B cell (primary cell): ENCODE results near the gene CCDC88C. TPM values are rescaled to one million over a fixed set of nuclear protein-coding genes. Genes with fewer than 3 reads are reported as not detected.

Experiments used
- ATAC-seq: fragments of 200-7000 bp; cut with Tn5 transposase; one replicate; pipeline ENCODE4 v1.10.0; 2021; ENCODE audit warnings: low read depth, mild to moderate bottlenecking, moderate number of reproducible peaks, moderate library complexity
- CTCF ChIA-PET: fragments of 350-600 bp; sonication (Branson Sonifier 250); formaldehyde crosslinking; loops from one replicate; lab custom pipeline; 2021; ENCODE audit warnings: antibody characterized with exemption, inconsistent platforms; lab: Charles Lee
- POLR2A ChIA-PET: fragments of 350-600 bp; sonication (Branson Sonifier 250); formaldehyde crosslinking; loops from one replicate; lab custom pipeline; 2021; ENCODE audit warnings: antibody characterized with exemption; lab: Charles Lee
- DNase-seq: peaks from one replicate; pipeline ENCODE4 v3.0.0; 2013
- H2AFZ ChIP-seq: 2 replicates; pipeline ENCODE4 v1.6.1; 2012; ENCODE audit warnings: mild to moderate bottlenecking, low read depth, low read length; ENCODE audit not compliant: insufficient read depth, poor library complexity, severe bottlenecking
- H3K27ac ChIP-seq, 2 donors: 1 replicate in 1 of 2; 2 replicates in 1 of 2; pipeline ENCODE4 v1.5.1; 2012 to 2013; ENCODE audit warnings: low read length in 2 of 2, mild to moderate bottlenecking in 2 of 2, moderate library complexity in 1 of 2
- H3K27me3 ChIP-seq, 4 experiments: fragments of 200-600 bp in 1 of 4; sonication (generic) in 1 of 4; replicated peaks in 1 of 4; 1 replicate in 2 of 4; 2 replicates in 2 of 4; pipeline versions ENCODE4 v1.6.1 to v1.7.0; 2013 to 2016; ENCODE audit warnings: low read length in 3 of 4, mild to moderate bottlenecking in 2 of 4, mixed read lengths in 1 of 4, moderate library complexity in 1 of 4; ENCODE audit not compliant: insufficient read depth in 4 of 4, control insufficient read depth in 3 of 4; ENCODE audit errors: control extremely low read depth in 1 of 4
- H3K36me3 ChIP-seq, 2 experiments: replicated peaks in 1 of 2; 1 replicate in 1 of 2; 2 replicates in 1 of 2; pipeline versions ENCODE4 v1.6.1 to v1.7.1; 2013; ENCODE audit warnings: low read length in 1 of 2; ENCODE audit not compliant: insufficient read depth in 2 of 2, control insufficient read depth in 1 of 2; ENCODE audit errors: control extremely low read depth in 1 of 2, extremely low read depth in 1 of 2
- H3K4me1 ChIP-seq, 2 donors: fragments of 200-600 bp in 1 of 2; sonication (generic) in 1 of 2; 1 replicate in 1 of 2; 2 replicates in 1 of 2; pipeline versions ENCODE4 v1.5.1 to v1.6.1; 2013 to 2017; ENCODE audit warnings: low read length in 2 of 2; ENCODE audit not compliant: control insufficient read depth in 2 of 2, insufficient read depth in 2 of 2
- H3K4me2 ChIP-seq: replicated peaks from 2 replicates; pipeline ENCODE3; 2012; ENCODE audit warnings: mild to moderate bottlenecking, low read depth, low read length; ENCODE audit not compliant: poor library complexity, severe bottlenecking
- H3K4me3 ChIP-seq, 5 experiments: fragments of 200-600 bp in 1 of 5; sonication (generic) in 1 of 5; 1 replicate in 3 of 5; 2 replicates in 2 of 5; pipeline versions ENCODE4 v1.5.1 to v1.7.0; 2011 to 2016; ENCODE audit warnings: low read length in 4 of 5, mild to moderate bottlenecking in 4 of 5, low read depth in 2 of 5, control low read depth in 1 of 5, moderate library complexity in 1 of 5; ENCODE audit not compliant: insufficient read depth in 1 of 5; ENCODE audit errors: control extremely low read depth in 1 of 5, extremely low read depth in 1 of 5
- H3K79me2 ChIP-seq: fragments of 200-600 bp; sonication (generic); one replicate; pipeline ENCODE4 v1.6.0; 2016; ENCODE audit warnings: low read length; ENCODE audit not compliant: control insufficient read depth, insufficient read depth
- H3K9ac ChIP-seq: fragments of 200-600 bp; sonication (generic); 2 replicates; pipeline ENCODE4 v1.6.1; 2017; ENCODE audit warnings: mild to moderate bottlenecking, low read length, moderate library complexity
- H3K9me3 ChIP-seq, 3 donors: one replicate each; pipeline versions ENCODE4 v1.6.1 to v1.7.1; 2013; ENCODE audit warnings: low read length in 2 of 3; ENCODE audit not compliant: control insufficient read depth in 2 of 3, insufficient read depth in 1 of 3; ENCODE audit errors: control extremely low read depth in 1 of 3
- H4K20me1 ChIP-seq: 2 replicates; pipeline ENCODE4 v1.6.0; 2012; ENCODE audit warnings: mild to moderate bottlenecking, low read length; ENCODE audit not compliant: insufficient read depth, control insufficient read depth, poor library complexity, severe bottlenecking
- H3K27ac Mint-ChIP-seq: one replicate; pipeline ENCODE4 v1.8.0; 2021; ENCODE audit warnings: mixed read lengths
- H3K27me3 Mint-ChIP-seq: one replicate; pipeline ENCODE4 v1.8.0; 2021; ENCODE audit warnings: mixed read lengths
- H3K4me1 Mint-ChIP-seq: one replicate; pipeline ENCODE4 v1.8.0; 2021; ENCODE audit warnings: mixed read lengths
- H3K4me3 Mint-ChIP-seq: one replicate; pipeline ENCODE4 v1.8.0; 2021; ENCODE audit warnings: mixed read lengths
- H3K9me3 Mint-ChIP-seq: one replicate; pipeline ENCODE4 v1.8.0; 2022; ENCODE audit warnings: mixed read lengths; ENCODE audit not compliant: insufficient read depth
- CTCF ChIP-seq: fragments of 200-600 bp; IDR thresholded peaks from one replicate; pipeline ENCODE4 v1.8.0; 2022; ENCODE audit warnings: antibody characterized with exemption, mild to moderate bottlenecking
- EZH2 ChIP-seq: IDR thresholded peaks from 2 replicates; pipeline ENCODE4 v1.6.1; 2012; ENCODE audit warnings: borderline replicate concordance, low read depth, mild to moderate bottlenecking, moderate library complexity, low read length; ENCODE audit not compliant: insufficient read depth, poor library complexity, severe bottlenecking
- WGBS: methylation state at CpG from one replicate; pipeline ENCODE4 v1.1.5; 2013; ENCODE audit warnings: missing lambda C conversion rate; ENCODE audit not compliant: insufficient coverage; 5-methylcytosine and 5-hydroxymethylcytosine counted together
- intact Hi-C: fragments of 100-400 bp; cut with micrococcal nuclease; formaldehyde crosslinking; loops from one replicate; pipeline ENCODE4 v1.10.0; 2022
- polyA plus RNA-seq: library from polyadenylated mRNA; depleted of rRNA; stranded (reverse); fragments of >200 nt; gene quantifications from 2 replicates; pipeline ENCODE4 v1.2.3, GENCODE V29; 2012
- total RNA-seq, 2 donors: library from RNA; stranded (reverse); fragments of 120-200 nt in 1 of 2; gene quantifications; 1 replicate in 1 of 2; 2 replicates in 1 of 2; pipeline versions ENCODE4 v1.2.3 to v1.2.4, GENCODE V29; 2013 to 2022

Gene CCDC88C
- total and polyA plus RNA-seq, 2 donors (not counting 1 experiment from before 2014, with no cell fraction given) = 98.7 to 181 TPM

- no peak overlapping the region for H2AFZ ChIP-seq
- ChIA-PET CTCF (interaction anchor here (0.7 to 19.8 kb wide), 4 partner anchors 37 to 99 kb away, joined by 3 to 289 read pairs (median 4); no protein-coding TSS in a partner anchor), POLR2A (interaction anchor here (0.7 kb wide), 2 partner anchors 25 to 615 kb away, joined by 3 to 5 read pairs; partner anchors contain the start of gene TRIP11)
- intact Hi-C loops = no loop called here
- DNase-seq (no peak), ATAC-seq (no peak)
- H3K4me2 ChIP-seq = no peak overlapping the region
- no peaks in the 10 kb centered on the region for H3K79me2 ChIP-seq
- H3K9ac ChIP-seq = no peak overlapping the region
- H4K20me1 ChIP-seq = no peaks in the 10 kb centered on the region
- H3K27me3 ChIP-seq = no peaks in the 10 kb centered on the region
- no peak overlapping the region for H3K4me3 ChIP-seq
- H3K4me1 ChIP-seq = peaks cover 0 to 5% of the 10 kb centered on the region in 2 donors
- no peaks in the 10 kb centered on the region for H3K27me3 Mint-ChIP-seq
- no peak overlapping the region for H3K27ac ChIP-seq
- H3K27ac Mint-ChIP-seq = no peak overlapping the region
- peaks cover 0 to 7% (median 0%) of the 10 kb centered on the region in 3 donors for H3K9me3 ChIP-seq
- H3K36me3 ChIP-seq = no peaks in the 10 kb centered on the region
- H3K9me3 Mint-ChIP-seq = no peaks in the 10 kb centered on the region
- TF ChIP-seq CTCF (no peak), EZH2 (no peak)
- WGBS = 98% methylated on average over 7 of the region's 9 CpGs
- peaks cover 18% of the 10 kb centered on the region for H3K4me1 Mint-ChIP-seq
- H3K4me3 Mint-ChIP-seq = no peak overlapping the region
Measured at GRCh38 chr14:91424813-91425530, 7.4 kb upstream of the CCDC88C start.

GRCh38 chr14:91420686-91421085 lies 3.1 kb upstream of the CCDC88C start:
- Histone ChIP-seq H3K27me3 (no peaks in the 10 kb centered on the region), H2AFZ (no peak overlapping the region), H3K36me3 (peaks cover 0 to 2% of the 10 kb centered on the region in 2 experiments), H3K79me2 (peaks cover 10% of the 10 kb centered on the region), H3K4me1 (peaks cover 16 to 17% of the 10 kb centered on the region in 2 donors), H3K9ac (no peak overlapping the region), H3K4me3 (no peak overlapping the region), H3K9me3 (peaks cover 0 to 3% (median 0%) of the 10 kb centered on the region in 3 donors), H3K4me2 (no peak overlapping the region), H4K20me1 (peaks cover 3% of the 10 kb centered on the region), H3K27ac (no peak overlapping the region)
- TF ChIP-seq EZH2 (no peak), CTCF (no peak)
- DNase-seq (no peak), ATAC-seq (no peak)
- ChIA-PET POLR2A (interaction anchor here (0.9 kb wide), 1 partner anchor 103 kb away, joined by 4 read pairs; no protein-coding TSS in a partner anchor), CTCF (interaction anchor here (0.6 to 19.8 kb wide), 9 partner anchors 24 to 243 kb away, joined by 3 to 289 read pairs (median 3); no protein-coding TSS in a partner anchor)
- Mint-ChIP-seq H3K4me3 (no peak overlapping the region), H3K27me3 (no peaks in the 10 kb centered on the region), H3K9me3 (no peaks in the 10 kb centered on the region), H3K27ac (no peak overlapping the region), H3K4me1 (peaks cover 23% of the 10 kb centered on the region)
- intact Hi-C loops = no loop called here
- WGBS = 100% methylated on average over 1 of the region's 2 CpGs
